ENCODE measurements around the gene KCNN2. TPM values are rescaled to one million over a fixed set of nuclear protein-coding genes. Genes with fewer than 3 reads are reported as not detected.
A peak's percentile ranks its signal among the peaks of the same experiment; 100 is the strongest.

KCNN2 gene
- total and polyA plus RNA-seq, 2 of the 4 experiments (the other 2 are of a cell fraction), result 2.2 to 8.8 TPM

DNA sequence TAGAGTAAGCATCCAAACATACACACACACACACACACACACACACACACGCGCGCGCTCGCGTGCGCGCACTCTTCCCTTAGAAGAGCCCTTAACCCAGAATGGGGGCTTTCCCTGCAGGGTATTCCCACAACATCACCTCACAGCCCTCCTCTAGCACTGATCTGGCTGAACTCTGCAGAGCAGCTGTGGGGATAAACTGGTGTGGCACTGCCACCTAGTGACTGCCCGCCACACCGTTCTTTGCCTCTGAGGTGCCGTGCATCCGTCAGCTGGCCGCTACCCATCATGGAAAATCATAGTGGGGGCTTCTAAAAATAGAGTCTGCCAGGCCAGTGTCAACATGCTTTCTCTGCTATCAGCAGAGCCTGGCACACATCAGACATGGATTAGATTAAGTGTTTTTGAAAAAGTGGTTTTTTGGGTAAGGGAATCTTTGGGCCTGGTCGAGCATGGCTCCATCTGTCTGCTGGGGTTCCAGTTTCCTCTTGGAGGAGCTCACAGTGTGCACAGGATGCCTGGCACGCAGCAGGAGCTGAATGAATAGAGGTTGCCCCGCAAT lies 88.1 kb downstream of the KCNN2 start:
- ATAC-seq (ENCODE audit: low read depth), result peak; percentile 98
- H3K4ac ChIP-seq (ENCODE audit: low read depth, low read length), result no peak overlapping the region
- H3K9ac ChIP-seq (ENCODE audit: low read depth, low read length), result no peak overlapping the region
- no peak overlapping the region for H2BK5ac ChIP-seq (ENCODE audit: low read depth, low read length, poor library complexity, severe bottlenecking)
- peaks cover 2% of the 10 kb centered on the region for H3K27me3 ChIP-seq (ENCODE audit: control insufficient read depth, insufficient read depth, low read length)
- H3K9me3 ChIP-seq (ENCODE audit: control insufficient read depth, insufficient read depth, low read length), result no peaks in the 10 kb centered on the region
- intact Hi-C loops (cut with micrococcal nuclease) (loop anchor here (1.0 to 5.0 kb wide), 9 partner anchors 89 to 797 kb away; no protein-coding TSS in a partner anchor), in situ Hi-C loops (cut with MboI; ENCODE audit: low sequenced_read_pairs) (loop anchor here (5.0 to 10.0 kb wide), 4 partner anchors 88 to 843 kb away; partner anchors contain the start of gene KCNN2), dilution Hi-C loops (cut with HindIII; ENCODE audit: low sequenced_read_pairs, unreplicated experiment) (no loop called here)
- no peaks in the 10 kb centered on the region for H3K4me1 ChIP-seq (ENCODE audit: control insufficient read depth, insufficient read depth, low read length)
- H2BK120ac ChIP-seq (ENCODE audit: low read depth, low read length), result no peak overlapping the region
- no peak overlapping the region for H3K27ac ChIP-seq (ENCODE audit: insufficient read depth, low read length)
- H3K56ac ChIP-seq (ENCODE audit: extremely low read depth, insufficient read depth, low read length), result no peak overlapping the region
- no peak overlapping the region for H3K23ac ChIP-seq (ENCODE audit: low read depth, low read length)
- 25% methylated on average over 2 of the region's 16 CpGs; no CpG with 5 or more reads in 1 of the 2 experiments for WGBS, 2 experiments (ENCODE audit: extremely low coverage in 2 of 2, insufficient read length in 1 of 2)
- H3K9me1 ChIP-seq (ENCODE audit: insufficient read depth, low read length), result no peaks in the 10 kb centered on the region
- no peaks in the 10 kb centered on the region for H3K36me3 ChIP-seq (ENCODE audit: control insufficient read depth, insufficient read depth, low read length)
- BruUV-seq (replicated peaks), result no TSS peak
- H4K8ac ChIP-seq (ENCODE audit: low read depth in 2 of 2, low read length in 2 of 2), result no peak overlapping the region
- no peak overlapping the region for H3K18ac ChIP-seq (ENCODE audit: low read depth, low read length)
- no peaks in the 10 kb centered on the region for H4K20me1 ChIP-seq (ENCODE audit: insufficient read depth, low read length)
- TF ChIP-seq, protein P1, sequence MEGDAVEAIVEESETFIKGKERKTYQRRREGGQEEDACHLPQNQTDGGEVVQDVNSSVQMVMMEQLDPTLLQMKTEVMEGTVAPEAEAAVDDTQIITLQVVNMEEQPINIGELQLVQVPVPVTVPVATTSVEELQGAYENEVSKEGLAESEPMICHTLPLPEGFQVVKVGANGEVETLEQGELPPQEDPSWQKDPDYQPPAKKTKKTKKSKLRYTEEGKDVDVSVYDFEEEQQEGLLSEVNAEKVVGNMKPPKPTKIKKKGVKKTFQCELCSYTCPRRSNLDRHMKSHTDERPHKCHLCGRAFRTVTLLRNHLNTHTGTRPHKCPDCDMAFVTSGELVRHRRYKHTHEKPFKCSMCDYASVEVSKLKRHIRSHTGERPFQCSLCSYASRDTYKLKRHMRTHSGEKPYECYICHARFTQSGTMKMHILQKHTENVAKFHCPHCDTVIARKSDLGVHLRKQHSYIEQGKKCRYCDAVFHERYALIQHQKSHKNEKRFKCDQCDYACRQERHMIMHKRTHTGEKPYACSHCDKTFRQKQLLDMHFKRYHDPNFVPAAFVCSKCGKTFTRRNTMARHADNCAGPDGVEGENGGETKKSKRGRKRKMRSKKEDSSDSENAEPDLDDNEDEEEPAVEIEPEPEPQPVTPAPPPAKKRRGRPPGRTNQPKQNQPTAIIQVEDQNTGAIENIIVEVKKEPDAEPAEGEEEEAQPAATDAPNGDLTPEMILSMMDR (conservative IDR thresholded peaks at IDR 0.05; ENCODE audit: low read depth, low read length), result peak; percentile 84
- TF ChIP-seq MAZ (IDR thresholded peaks at IDR 0.05; ENCODE audit: borderline replicate concordance, low read depth, low read length) (no peak), CEBPB (IDR thresholded peaks at IDR 0.05; ENCODE audit: low read depth, low read length) (no peak), SMC3 (IDR thresholded peaks at IDR 0.05; ENCODE audit: low read depth, low read length) (peak; percentile 88), RAD21 (IDR thresholded peaks at IDR 0.05; ENCODE audit: low read length) (peak; percentile 93)
- H3K4me3 ChIP-seq (ENCODE audit: insufficient read depth, low read depth, low read length), result no peak overlapping the region
- H2BK15ac ChIP-seq (ENCODE audit: low read depth, low read length), result no peak overlapping the region
- peak overlapping the region; percentile 58 for H2AK9ac ChIP-seq (replicated peaks; ENCODE audit: low read depth, low read length, poor library complexity)
- peak; percentile 72 for DNase-seq
- no peak overlapping the region for H3K14ac ChIP-seq (replicated peaks; ENCODE audit: low read depth, low read length)
- H4K5ac ChIP-seq (ENCODE audit: low read depth, low read length), result no peak overlapping the region
- no peak overlapping the region for H4K91ac ChIP-seq (ENCODE audit: insufficient read depth, low read depth, low read length)
- H2AK5ac ChIP-seq (ENCODE audit: low read depth, low read length), result no peak overlapping the region
- peak overlapping the region; percentile 64 for H3K4me2 ChIP-seq (ENCODE audit: low read depth, low read length)
- POLR2A ChIA-PET (ENCODE audit: unreplicated experiment), result no interaction called here
- CTCF ChIA-PET, result interaction anchor here (0.6 to 2.4 kb wide), 21 partner anchors 9 to 1200 kb away, joined by 3 to 11 read pairs (median 3); no protein-coding TSS in a partner anchor
- H2BK20ac ChIP-seq (ENCODE audit: low read depth, low read length), result no peak overlapping the region
- H2AFZ ChIP-seq (replicated peaks; ENCODE audit: low read length, poor library complexity), result peak overlapping the region; percentile 64
- no peaks in the 10 kb centered on the region for H3K79me1 ChIP-seq (ENCODE audit: low read depth in 1 of 2, low read length in 2 of 2)

Data from IMR-90 (cell line).